HG02943 (cell line): ENCODE measurements around the gene CTSL.

ENCODE experiments used
- ATAC-seq: cut with Tn5 transposase; IDR thresholded peaks from one replicate; pipeline ENCODE4 v1.9.1; 2021; ENCODE audit warnings: mild to moderate bottlenecking, low read depth, moderate library complexity; ENCODE audit not compliant: unreplicated experiment

CTSL gene

GRCh38 chr9:87725900-87726709 is at the start of gene CTSL:
Gene CTSL (plus strand): TSS chr9:87726119. CDS start chr9:87727604, 1,485 bp downstream.
- ATAC-seq = no peak

DNA sequence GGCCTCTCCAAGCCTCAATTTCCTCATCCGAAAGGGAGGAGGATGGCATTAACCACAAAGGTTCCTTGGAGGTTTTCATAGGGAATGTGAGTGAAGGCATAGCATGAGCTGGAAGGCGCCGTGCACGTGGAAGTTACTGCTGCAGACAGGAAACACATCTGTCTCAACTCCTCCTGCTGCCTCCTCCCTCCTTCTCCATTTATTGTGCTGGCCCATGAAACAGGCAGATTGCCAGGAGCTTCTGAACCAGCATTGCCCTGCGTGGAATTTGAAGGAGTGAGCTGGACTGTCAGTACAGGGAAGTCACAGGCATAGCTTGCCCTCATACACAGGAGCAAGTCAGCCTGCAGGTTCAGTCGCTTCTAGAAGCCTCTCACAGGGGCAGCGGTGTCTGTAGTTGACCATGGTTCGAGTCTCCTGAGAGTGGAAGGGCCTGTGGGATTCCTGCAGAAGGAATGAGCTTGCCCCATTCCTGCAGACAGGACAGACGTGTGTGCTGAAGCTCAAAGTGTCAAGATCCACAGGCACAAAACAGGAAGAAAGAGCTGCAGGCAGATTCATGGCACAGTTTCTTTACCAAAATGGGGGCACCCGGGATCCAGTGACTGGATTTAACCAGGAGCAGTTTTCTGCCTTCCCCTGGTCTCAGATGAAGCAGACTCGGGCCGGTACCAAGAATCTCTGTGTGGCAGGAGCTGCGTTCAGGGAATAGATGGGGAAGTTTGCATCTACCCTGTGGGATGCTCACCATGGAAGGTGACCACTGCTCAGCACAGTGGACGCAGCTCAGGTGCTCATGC is 48.7 kb upstream of the CTSL start:
- no peak for ATAC-seq

GRCh38 chr9:87677776-87678587 is 47.9 kb upstream of the CTSL start:
- ATAC-seq = no peak

DNA sequence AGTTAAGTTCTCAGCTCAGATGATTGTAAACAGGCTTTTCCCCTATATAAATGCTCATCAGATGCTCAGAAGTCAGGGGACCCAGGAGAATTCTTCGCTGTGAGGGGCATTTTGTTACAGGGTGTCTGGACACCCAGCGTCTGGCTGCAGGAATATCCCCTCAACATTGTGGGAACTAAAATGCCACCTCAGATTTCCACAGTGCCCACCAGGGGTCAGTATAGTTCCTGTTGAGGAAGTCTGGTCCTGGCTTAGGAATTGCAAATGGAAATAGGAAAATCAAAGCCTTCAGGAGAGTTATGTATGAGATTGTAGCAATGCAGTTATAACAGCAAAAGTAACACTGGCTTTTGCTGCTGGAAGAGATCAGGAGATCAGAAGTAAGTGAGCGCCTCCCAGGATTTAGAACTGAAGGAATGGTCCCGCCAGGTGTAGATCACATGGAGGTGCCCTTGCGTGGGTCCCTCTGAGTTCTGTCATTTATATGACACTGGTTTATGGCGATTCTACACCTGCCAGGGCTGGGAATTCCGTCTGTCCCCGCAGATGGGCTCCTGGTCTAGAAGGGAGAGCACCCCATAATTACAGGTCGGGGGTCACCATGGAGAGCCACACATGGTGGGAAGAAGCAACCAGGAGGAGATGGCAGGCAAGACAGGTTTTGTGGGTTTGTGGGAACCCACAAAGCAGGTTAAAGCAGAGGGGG is 47.1 kb upstream of the CTSL start:
- no peak for ATAC-seq

GRCh38 chr9:87681271-87682061 is 44.5 kb upstream of the CTSL start:
- ATAC-seq = no peak

GRCh38 chr9:87682085-87682484 is 43.8 kb upstream of the CTSL start:
- no peak for ATAC-seq

GRCh38 chr9:87682618-87683017 is 43.3 kb upstream of the CTSL start:
- ATAC-seq = no peak

DNA sequence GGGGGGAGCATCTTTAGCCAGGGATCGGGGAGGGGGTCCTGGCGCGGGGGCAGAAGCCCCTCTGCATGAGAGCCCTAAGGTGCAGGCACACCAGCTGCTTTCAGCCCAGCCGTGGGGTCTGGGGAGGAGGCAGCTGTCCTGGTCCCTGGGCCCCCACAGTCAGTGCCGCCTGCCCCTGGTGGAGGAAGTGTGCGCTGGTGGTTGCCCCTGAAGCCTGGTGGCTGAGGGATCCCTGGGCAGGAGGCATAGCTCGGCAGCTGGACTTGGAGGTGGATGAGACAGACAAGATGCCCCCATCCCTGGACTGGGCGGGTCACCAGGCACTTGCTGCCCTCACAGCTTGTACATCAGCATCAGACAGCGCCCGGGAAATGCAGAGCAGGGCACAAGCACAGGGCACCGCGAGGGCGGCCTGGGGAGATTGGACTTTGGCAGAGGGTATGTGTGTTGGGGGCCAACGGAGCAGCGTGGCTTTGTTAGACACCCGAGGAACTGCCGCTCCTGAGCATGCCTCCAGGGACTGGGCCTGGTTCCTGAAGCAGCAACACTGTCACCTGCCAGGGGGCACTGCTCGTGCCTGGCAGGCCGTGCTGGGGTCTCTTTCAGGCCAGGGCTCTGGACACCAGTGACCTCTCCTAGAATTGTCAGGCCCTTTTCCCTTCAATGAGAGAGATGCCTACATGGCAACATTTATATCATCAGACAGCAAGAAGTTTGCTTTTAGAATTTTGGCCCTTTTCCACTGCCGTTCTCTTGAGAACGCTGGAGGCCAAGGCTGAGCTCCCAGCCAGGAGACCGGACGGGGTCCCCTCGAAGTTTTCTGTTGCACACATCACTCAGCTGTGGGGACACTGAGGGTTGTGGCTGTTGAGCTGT is 41.9 kb upstream of the CTSL start:
- ATAC-seq = no peak

GRCh38 chr9:87684627-87685219 is 41.2 kb upstream of the CTSL start:
- ATAC-seq = no peak

- ATAC-seq = no peak
Observed at GRCh38 chr9:87685441-87685840, 40.5 kb upstream of the CTSL start.

DNA sequence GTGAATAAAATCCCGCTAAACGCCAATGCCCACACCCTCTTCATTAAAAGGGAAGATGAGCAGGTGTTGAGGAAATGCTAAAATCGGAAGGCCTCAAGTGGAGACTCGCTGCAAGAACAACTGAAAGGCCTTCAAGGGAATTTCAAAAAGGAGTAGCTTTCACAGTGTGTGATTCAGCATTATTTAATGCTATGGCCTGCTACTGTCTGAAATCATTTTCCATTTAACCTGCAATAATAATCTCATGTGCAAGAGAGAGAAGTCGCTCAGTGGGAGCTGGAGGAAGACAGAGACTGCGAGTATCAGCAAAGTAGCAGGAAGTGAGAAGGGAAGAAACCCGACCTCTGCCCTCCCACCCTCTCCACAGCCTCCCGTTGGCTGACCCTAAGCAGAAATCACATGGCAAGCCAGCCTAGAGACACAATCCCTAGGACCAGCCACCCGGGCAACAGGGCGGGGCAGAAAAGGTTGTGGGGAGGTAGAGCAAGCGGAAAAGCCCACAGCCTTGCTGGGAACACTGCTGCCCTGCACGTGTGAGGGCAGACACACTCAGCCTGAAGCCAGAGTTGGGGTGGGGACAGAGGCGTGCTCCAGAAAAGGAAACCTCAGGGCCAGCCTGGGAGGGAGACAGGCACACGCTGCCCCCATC is 39.9 kb upstream of the CTSL start:
- ATAC-seq = no peak

GRCh38 chr9:87686520-87687090 is 39.3 kb upstream of the CTSL start:
- ATAC-seq = no peak

- no peak for ATAC-seq
Observed at GRCh38 chr9:87687207-87687606, 38.7 kb upstream of the CTSL start.

- no peak for ATAC-seq
Observed at GRCh38 chr9:87694236-87694755, 31.6 kb upstream of the CTSL start.

DNA sequence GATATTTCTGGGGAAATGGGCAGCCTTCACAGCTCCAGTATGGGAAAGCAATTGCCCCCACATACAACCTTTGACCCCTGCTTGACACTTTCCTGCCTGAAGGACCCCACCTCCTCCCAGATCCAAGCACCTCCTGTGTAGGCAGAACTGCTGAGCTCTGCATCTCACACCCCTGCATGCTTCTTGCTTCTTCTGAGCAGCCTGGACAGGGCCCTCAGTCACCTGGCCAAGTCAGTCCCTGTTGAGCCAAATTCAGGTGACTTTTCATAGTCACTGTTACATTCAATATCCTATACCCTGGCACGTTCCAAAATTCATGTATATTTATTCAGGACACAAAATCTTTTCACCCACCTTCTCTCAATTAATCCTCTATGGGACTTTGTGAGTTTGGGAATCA is 30.4 kb upstream of the CTSL start:
- no peak for ATAC-seq

GRCh38 chr9:87696641-87697040 is 29.3 kb upstream of the CTSL start:
- ATAC-seq = no peak
